NT2/D1 (cell line): ENCODE data around the gene MPP3.

Experiments
- SUZ12 ChIP-seq: IDR thresholded peaks from 2 replicates; pipeline ENCODE4 v1.6.1; 2011; ENCODE audit not compliant: insufficient read length, insufficient read depth; ENCODE audit errors: extremely low read depth
- ZNF274 ChIP-seq: IDR thresholded peaks from 2 replicates; pipeline ENCODE4 v1.6.1; 2011; ENCODE audit warnings: mild to moderate bottlenecking, low read depth, low read length

GRCh38 chr17:43780135-43780534, 52.8 kb downstream of the MPP3 start, which contains the start of gene CFAP97D1:
- TF ChIP-seq ZNF274 (no peak), SUZ12 (no peak)
